ENCODE data around the gene BEST3.

Gene BEST3

DNA sequence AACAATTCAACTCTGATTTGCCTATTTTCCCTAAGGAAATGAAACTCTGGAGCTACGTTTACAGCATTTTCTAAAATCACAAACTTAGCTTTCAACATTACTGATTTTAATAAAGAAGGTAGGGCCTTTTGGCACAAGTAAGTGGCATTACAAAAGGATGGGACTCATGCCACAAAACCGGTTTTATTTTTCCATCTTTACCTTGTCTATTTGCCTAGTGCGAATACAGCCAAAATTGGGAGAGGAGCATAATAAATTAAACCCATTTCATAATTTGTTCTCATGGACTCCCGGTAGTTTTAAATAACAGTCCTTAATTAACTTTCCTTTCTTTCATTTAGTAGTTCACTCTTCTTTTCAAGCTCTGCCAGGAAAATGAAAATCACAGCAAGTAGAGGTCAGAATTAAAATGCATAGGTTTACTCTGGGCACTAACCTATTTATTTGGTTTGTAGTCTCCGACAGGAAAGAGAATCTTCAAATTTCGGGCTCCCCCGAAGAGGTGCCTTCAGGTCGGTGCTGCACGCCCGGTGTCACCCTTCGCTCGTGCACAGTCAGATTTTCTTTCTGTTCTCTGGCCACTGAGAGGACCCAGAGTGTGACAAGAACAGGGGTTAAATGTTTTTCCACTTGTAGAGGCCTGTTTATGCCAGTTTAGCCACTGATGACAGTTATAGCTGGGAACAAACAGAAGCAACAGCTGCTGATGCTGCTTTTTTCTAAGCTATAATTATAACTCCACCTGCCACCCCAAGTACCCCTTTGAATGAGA lies at the start of gene BEST3:
Gene BEST3, minus strand, starts transcription at position 535 of the 772 bp plus-strand sequence. CDS start 1,505 bp downstream, outside the sequence.
- H3K27ac ChIP-seq = no peak within 1 kb of the TSS
- H3K4me3 ChIP-seq = no peak within 1 kb of the TSS
- no peak for TF ChIP-seq CTCF (IDR thresholded peaks at IDR 0.05)
- DNase-seq (ENCODE audit: low spot score) = no peak

GRCh38 chr12:69744109-69744508 lies 45.0 kb upstream of the BEST3 start:
- no peak for DNase-seq (ENCODE audit: low spot score)
- no peak overlapping the region for H3K4me3 ChIP-seq
- H3K27ac ChIP-seq = no peak overlapping the region
- no peak for TF ChIP-seq CTCF (IDR thresholded peaks at IDR 0.05)

- Histone ChIP-seq H3K4me3 (peak overlapping the region; percentile 98), H3K27ac (peak overlapping the region; percentile 67 to 73)
- TF ChIP-seq CTCF (IDR thresholded peaks at IDR 0.05) = no peak
- peak; percentile 70 for DNase-seq (ENCODE audit: low spot score)
These were observed 40.4 kb upstream of the BEST3 start for GRCh38 chr12:69739287-69740191.

- peak; percentile 35 for TF ChIP-seq CTCF (IDR thresholded peaks at IDR 0.05)
- peak; percentile 82 for DNase-seq (ENCODE audit: low spot score)
- peak within 1 kb of the TSS; percentile 67 to 73 for H3K27ac ChIP-seq
- peak within 1 kb of the TSS; percentile 98 for H3K4me3 ChIP-seq
These were observed 39.5 kb upstream of the BEST3 start, which contains the start of gene RAB3IP for GRCh38 chr12:69738351-69739286. Gene RAB3IP (plus strand): TSS chr12:69738860. CDS start chr12:69755409, 16,549 bp downstream.

- Histone ChIP-seq H3K4me3 (no peak overlapping the region), H3K27ac (no peak overlapping the region)
- no peak for DNase-seq (ENCODE audit: low spot score)
- no peak for TF ChIP-seq CTCF (IDR thresholded peaks at IDR 0.05)
These were observed 34.5 kb upstream of the BEST3 start for GRCh38 chr12:69733638-69734037.

DNA sequence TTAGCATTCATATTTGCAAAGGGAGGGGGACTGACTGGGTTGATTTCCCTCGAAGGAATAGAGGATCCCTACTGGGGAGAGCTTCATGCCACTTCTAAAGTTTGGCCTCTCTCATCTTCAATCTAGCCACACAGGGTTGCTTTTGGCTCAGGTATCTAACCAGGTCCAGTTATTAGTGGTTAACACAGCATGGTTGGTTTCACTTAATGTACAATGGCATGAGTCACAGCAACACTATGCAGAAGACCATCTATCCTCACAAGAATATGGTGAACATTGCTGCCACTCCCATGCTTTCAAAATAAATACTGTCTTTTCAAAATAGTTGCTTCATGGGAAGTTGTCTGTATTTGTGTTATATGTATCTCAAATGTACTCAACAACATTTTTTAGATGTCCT lies 33.0 kb upstream of the BEST3 start:
- H3K27ac ChIP-seq = no peak overlapping the region
- DNase-seq (ENCODE audit: low spot score) = no peak
- H3K4me3 ChIP-seq = no peak overlapping the region
- no peak for TF ChIP-seq CTCF (IDR thresholded peaks at IDR 0.05)

Data from coronary artery (tissue), 2 donors.